Smooth muscle cell (in vitro differentiated cells): ENCODE measurements around the gene NOSIP. TPM values are rescaled to one million over a fixed set of nuclear protein-coding genes. Genes with fewer than 3 reads are reported as not detected.
A peak's percentile ranks its signal among the peaks of the same experiment; 100 is the strongest.

ENCODE experiments used
- DNase-seq: peaks from one replicate; lab custom pipeline; 2025; ENCODE audit not compliant: unreplicated experiment; lab: John Stamatoyannopoulos, UW
- H2AFZ ChIP-seq: fragments of 200-600 bp; sonication (generic); 2 replicates; pipeline ENCODE4 v1.6.0; 2016; ENCODE audit warnings: antibody characterized with exemption, low read depth, mild to moderate bottlenecking
- H3F3A ChIP-seq: fragments of 200-600 bp; sonication (generic); 2 replicates; pipeline ENCODE4 v1.6.0; 2017; ENCODE audit warnings: antibody characterized with exemption, low read depth
- H3K27ac ChIP-seq: fragments of 200-600 bp; sonication (generic); 2 replicates; pipeline ENCODE4 v1.5.1; 2016; ENCODE audit warnings: low read depth, mild to moderate bottlenecking
- H3K27me3 ChIP-seq: fragments of 200-600 bp; sonication (generic); 2 replicates; pipeline ENCODE4 v1.6.1; 2016; ENCODE audit warnings: low read depth, mild to moderate bottlenecking
- H3K36me3 ChIP-seq: fragments of 200-600 bp; sonication (generic); 2 replicates; pipeline ENCODE4 v1.5.1; 2016; ENCODE audit warnings: low read depth
- H3K4me1 ChIP-seq: fragments of 200-600 bp; sonication (generic); 2 replicates; pipeline ENCODE4 v1.5.1; 2016; ENCODE audit warnings: low read depth
- H3K4me2 ChIP-seq: fragments of 200-600 bp; sonication (generic); 2 replicates; pipeline ENCODE4 v1.6.0; 2016; ENCODE audit warnings: mild to moderate bottlenecking
- H3K4me3 ChIP-seq: fragments of 200-600 bp; sonication (generic); 2 replicates; pipeline ENCODE4 v1.5.1; 2016; ENCODE audit warnings: mild to moderate bottlenecking
- H3K79me2 ChIP-seq: fragments of 200-600 bp; sonication (generic); 2 replicates; pipeline ENCODE4 v1.6.0; 2016; ENCODE audit warnings: low read depth, mild to moderate bottlenecking
- H3K9ac ChIP-seq: fragments of 200-600 bp; sonication (generic); 2 replicates; pipeline ENCODE4 v1.6.0; 2016; ENCODE audit warnings: low read depth
- H3K9me3 ChIP-seq: fragments of 200-600 bp; sonication (generic); replicated peaks from 2 replicates; pipeline ENCODE4 v1.5.1; 2016; ENCODE audit warnings: low read depth
- H4K20me1 ChIP-seq: fragments of 200-600 bp; sonication (generic); 2 replicates; pipeline ENCODE4 v1.6.0; 2016; ENCODE audit warnings: low read depth
- WGBS: methylation state at CpG from one replicate; pipeline ENCODE4 v1.1.7; 2016; ENCODE audit warnings: low lambda C conversion rate; 5-methylcytosine and 5-hydroxymethylcytosine counted together
- polyA plus RNA-seq: library from polyadenylated mRNA; unstranded; fragments of >200 nt; fragmentation: Nextera tagmentation; extraction: Ambion mirVana; gene quantifications from 2 replicates; pipeline ENCODE4 v1.2.1, GENCODE V29; 2016
- total RNA-seq: library from RNA; depleted of rRNA; stranded (reverse); fragments of >200 nt; gene quantifications from 2 replicates; pipeline ENCODE4 v1.2.3, GENCODE V29; 2014
- TF ChIP-seq, protein P1 (sequence below): fragments of 200-600 bp; sonication (generic); IDR thresholded peaks from 2 replicates; pipeline ENCODE4 v1.5.1; 2017; ENCODE audit warnings: borderline replicate concordance, mild to moderate bottlenecking, antibody characterized with exemption; ENCODE audit not compliant: insufficient read depth, poor library complexity, severe bottlenecking

NOSIP gene
- total and polyA plus RNA-seq, 2 experiments from 2014 or later = 45.0 to 95.7 TPM

DNA sequence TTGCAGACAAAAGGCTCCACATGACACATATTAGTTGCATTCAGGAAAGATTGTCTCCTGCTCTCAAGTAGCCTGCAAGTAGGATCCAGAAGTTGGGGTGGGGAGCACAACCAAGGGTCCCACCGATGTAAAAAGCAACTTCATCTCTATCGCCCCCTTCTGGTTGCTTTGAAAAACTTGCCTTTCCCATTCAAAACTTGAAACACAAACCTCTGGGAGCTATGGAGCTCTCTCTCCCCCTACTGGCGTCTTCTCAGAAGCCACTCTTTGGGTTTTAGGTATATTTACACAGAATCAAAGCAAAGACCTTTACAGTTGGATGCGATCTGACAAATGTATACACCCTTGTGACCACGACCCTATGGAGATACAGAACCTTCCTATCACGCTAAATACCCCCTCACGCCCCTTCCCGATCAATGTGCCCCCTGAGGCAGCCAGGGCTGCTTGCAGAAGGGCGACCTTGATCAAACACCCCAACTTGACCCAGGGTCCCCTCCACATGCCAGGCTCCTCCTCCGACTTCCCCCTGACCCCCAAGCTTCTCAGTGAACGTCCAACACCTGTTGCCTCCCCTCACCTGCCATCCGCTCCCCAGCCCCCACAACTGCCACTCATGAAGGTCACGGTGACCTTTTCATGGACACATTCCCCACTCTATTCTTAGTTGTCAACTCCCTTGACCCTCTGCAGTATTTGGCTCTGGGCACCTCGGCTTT, 10.1 kb downstream of the NOSIP start:
- Histone ChIP-seq H3K27me3 (no peaks in the 10 kb centered on the region), H3K9ac (no peak overlapping the region), H3K79me2 (peaks cover 75% of the 10 kb centered on the region), H2AFZ (no peak overlapping the region), H3K27ac (no peak overlapping the region), H3K9me3 (no peaks in the 10 kb centered on the region), H3K4me1 (no peaks in the 10 kb centered on the region), H3K4me2 (no peak overlapping the region), H3F3A (peaks cover 14% of the 10 kb centered on the region), H4K20me1 (peaks cover 89% of the 10 kb centered on the region), H3K36me3 (peaks cover under 1% of the 10 kb centered on the region), H3K4me3 (no peak overlapping the region)
- DNase-seq = no peak
- 37% methylated on average over 14 of the region's 14 CpGs for WGBS
- TF ChIP-seq, protein P1, sequence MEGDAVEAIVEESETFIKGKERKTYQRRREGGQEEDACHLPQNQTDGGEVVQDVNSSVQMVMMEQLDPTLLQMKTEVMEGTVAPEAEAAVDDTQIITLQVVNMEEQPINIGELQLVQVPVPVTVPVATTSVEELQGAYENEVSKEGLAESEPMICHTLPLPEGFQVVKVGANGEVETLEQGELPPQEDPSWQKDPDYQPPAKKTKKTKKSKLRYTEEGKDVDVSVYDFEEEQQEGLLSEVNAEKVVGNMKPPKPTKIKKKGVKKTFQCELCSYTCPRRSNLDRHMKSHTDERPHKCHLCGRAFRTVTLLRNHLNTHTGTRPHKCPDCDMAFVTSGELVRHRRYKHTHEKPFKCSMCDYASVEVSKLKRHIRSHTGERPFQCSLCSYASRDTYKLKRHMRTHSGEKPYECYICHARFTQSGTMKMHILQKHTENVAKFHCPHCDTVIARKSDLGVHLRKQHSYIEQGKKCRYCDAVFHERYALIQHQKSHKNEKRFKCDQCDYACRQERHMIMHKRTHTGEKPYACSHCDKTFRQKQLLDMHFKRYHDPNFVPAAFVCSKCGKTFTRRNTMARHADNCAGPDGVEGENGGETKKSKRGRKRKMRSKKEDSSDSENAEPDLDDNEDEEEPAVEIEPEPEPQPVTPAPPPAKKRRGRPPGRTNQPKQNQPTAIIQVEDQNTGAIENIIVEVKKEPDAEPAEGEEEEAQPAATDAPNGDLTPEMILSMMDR = peak; percentile 95

DNA sequence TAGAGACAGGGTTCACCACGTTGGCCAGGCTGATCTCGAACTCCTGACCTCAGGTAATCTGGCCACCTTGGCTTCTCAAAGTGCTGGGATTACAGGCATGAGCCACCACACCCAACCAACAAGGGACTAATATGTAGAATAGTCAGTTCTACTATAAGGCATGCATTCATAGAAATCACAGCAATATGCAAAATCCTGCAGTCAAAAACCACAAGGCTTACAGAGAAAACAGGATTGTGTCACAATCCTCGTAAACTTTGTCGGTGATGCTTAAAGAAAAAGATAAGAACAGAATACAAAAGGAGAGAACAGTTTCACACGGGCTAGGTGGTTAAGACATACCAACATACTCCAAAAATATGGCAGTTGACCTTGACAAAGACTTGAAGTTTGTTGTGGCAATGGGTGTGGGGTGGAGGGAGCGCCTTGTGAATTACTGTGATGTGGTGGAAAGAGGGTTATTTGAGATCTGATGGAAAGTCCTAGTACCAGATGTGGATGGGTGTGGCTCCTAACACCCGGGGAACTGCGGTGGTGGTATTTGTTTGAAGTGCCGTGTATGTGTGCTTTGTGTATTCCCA, 12.4 kb downstream of the NOSIP start:
- Histone ChIP-seq H3K9me3 (no peaks in the 10 kb centered on the region), H4K20me1 (peaks cover 96% of the 10 kb centered on the region), H3K27ac (no peak overlapping the region), H3K79me2 (peaks cover 75% of the 10 kb centered on the region), H3K27me3 (no peaks in the 10 kb centered on the region), H3F3A (peaks cover 14% of the 10 kb centered on the region), H3K36me3 (no peaks in the 10 kb centered on the region), H3K4me1 (no peaks in the 10 kb centered on the region), H3K9ac (no peak overlapping the region), H3K4me3 (no peak overlapping the region), H2AFZ (no peak overlapping the region), H3K4me2 (no peak overlapping the region)
- TF ChIP-seq, protein P1 = no peak
- 62% methylated on average over 9 of the region's 9 CpGs for WGBS
- no peak for DNase-seq

DNA sequence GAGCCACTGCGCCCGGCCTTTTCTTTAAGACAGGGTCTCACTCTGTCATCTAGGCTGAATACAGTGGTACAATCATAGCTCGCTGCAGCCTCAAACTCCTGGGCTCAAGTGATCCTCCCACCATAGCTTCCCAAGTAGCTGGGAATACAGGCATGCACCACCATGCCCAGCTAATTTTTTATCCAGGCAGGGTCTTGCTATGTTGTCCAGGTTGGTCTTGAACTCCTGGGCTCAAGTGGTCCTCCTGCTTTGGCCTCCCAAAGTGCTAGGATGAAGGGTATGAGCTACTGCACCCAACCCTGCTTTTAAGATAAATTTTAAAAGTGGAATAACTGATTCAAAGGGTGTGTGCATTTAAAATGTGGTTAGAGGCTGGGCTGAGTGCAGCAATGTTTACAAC, 14.1 kb downstream of the NOSIP start:
- Histone ChIP-seq H3K27ac (no peak overlapping the region), H4K20me1 (peaks cover 97% of the 10 kb centered on the region), H3K4me1 (no peaks in the 10 kb centered on the region), H3K79me2 (peaks cover 83% of the 10 kb centered on the region), H3K4me3 (no peak overlapping the region), H3K36me3 (no peaks in the 10 kb centered on the region), H3K27me3 (no peaks in the 10 kb centered on the region), H3K9me3 (no peaks in the 10 kb centered on the region), H3K4me2 (no peak overlapping the region), H3K9ac (no peak overlapping the region), H2AFZ (no peak overlapping the region), H3F3A (peaks cover 11% of the 10 kb centered on the region)
- WGBS = 73% methylated on average over 3 of the region's 3 CpGs
- no peak for DNase-seq
- TF ChIP-seq, protein P1 = no peak

DNA sequence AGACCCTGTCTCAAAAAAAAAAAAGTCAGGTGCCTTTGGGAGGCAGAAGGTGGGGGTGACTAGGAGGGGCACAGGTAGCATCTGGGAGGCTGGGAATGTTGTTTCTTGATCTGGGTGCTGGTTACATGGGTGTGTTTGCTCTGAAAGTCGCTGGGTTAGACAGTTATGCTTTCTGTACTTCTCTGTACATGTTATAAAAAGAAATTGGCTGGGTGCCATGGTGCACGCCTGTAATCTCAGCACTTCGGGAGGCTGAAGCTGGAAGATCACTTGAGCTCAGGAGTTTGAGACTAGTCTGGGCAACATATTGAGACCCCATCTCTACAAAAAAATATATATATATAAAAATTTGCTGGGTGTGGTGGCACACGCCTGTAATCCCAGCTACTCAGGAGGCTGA, 15.1 kb downstream of the NOSIP start:
- Histone ChIP-seq H3K27me3 (no peaks in the 10 kb centered on the region), H3F3A (peaks cover 8% of the 10 kb centered on the region), H3K79me2 (peaks cover 79% of the 10 kb centered on the region), H4K20me1 (peaks cover 97% of the 10 kb centered on the region), H3K36me3 (no peaks in the 10 kb centered on the region), H3K4me2 (no peak overlapping the region), H2AFZ (no peak overlapping the region), H3K9me3 (no peaks in the 10 kb centered on the region), H3K4me1 (no peaks in the 10 kb centered on the region), H3K9ac (no peak overlapping the region), H3K4me3 (no peak overlapping the region), H3K27ac (no peak overlapping the region)
- TF ChIP-seq, protein P1 = no peak
- no peak for DNase-seq
- 86% methylated on average over 4 of the region's 4 CpGs for WGBS
